ENCODE measurements around the gene HDGFL1. TPM values are rescaled to one million over a fixed set of nuclear protein-coding genes. Genes with fewer than 3 reads are reported as not detected.

HDGFL1 gene
- total and polyA plus RNA-seq, 3 donors from 2014 or later = 72.5 to 303 (median 92.2) TPM

GRCh38 chr6:22570185-22570551 lies 802 bp downstream of the HDGFL1 start:
- no peaks in the 10 kb centered on the region for H3K27me3 ChIP-seq
- H3K4me3 ChIP-seq = peak overlapping the region; percentile 49 to 63
- H3K4me1 ChIP-seq = no peaks in the 10 kb centered on the region
- no peak for TF ChIP-seq CTCF (IDR thresholded peaks at IDR 0.05)
- TF ChIP-seq POLR2A (IDR thresholded peaks at IDR 0.05) = no peak
- no peaks in the 10 kb centered on the region for H3K36me3 ChIP-seq (ENCODE audit: low read depth, missing control alignments)
- DNase-seq = peak; percentile 21
- WGBS, 2 donors = 48 to 62% methylated on average over 15 to 26 of the region's 26 CpGs
- no peaks in the 10 kb centered on the region for H3K9me3 ChIP-seq
- intact Hi-C loops (cut with DNase I; ENCODE audit: low total_unique reads) = no loop called here
- peak overlapping the region; percentile 51 to 76 for H3K27ac ChIP-seq

- Histone ChIP-seq H3K27me3 (no peaks in the 10 kb centered on the region), H3K9me3 (no peaks in the 10 kb centered on the region), H3K36me3 (ENCODE audit: low read depth, missing control alignments) (no peaks in the 10 kb centered on the region), H3K4me3 (no peak overlapping the region), H3K27ac (no peak overlapping the region), H3K4me1 (no peaks in the 10 kb centered on the region)
- 80 to 88% methylated on average over 2 of the region's 2 CpGs for WGBS, 2 donors
- DNase-seq = no peak
- TF ChIP-seq POLR2A (IDR thresholded peaks at IDR 0.05) = no peak
- no peak for TF ChIP-seq CTCF (IDR thresholded peaks at IDR 0.05)
- intact Hi-C loops (cut with DNase I; ENCODE audit: low total_unique reads) = no loop called here
These were observed 5.8 kb downstream of the HDGFL1 start for GRCh38 chr6:22575190-22575589.

- DNase-seq = no peak
- Histone ChIP-seq H3K4me1 (no peaks in the 10 kb centered on the region), H3K9me3 (no peaks in the 10 kb centered on the region), H3K36me3 (ENCODE audit: low read depth, missing control alignments) (no peaks in the 10 kb centered on the region), H3K4me3 (no peak overlapping the region), H3K27me3 (no peaks in the 10 kb centered on the region), H3K27ac (no peak overlapping the region)
- intact Hi-C loops (cut with DNase I; ENCODE audit: low total_unique reads) = no loop called here
- TF ChIP-seq POLR2A (IDR thresholded peaks at IDR 0.05) = no peak
- TF ChIP-seq CTCF (IDR thresholded peaks at IDR 0.05) = no peak
- 87 to 90% methylated on average over 5 of the region's 5 CpGs for WGBS, 2 donors
These were observed 10.1 kb downstream of the HDGFL1 start for GRCh38 chr6:22579439-22579838.

GRCh38 chr6:22580337-22580736 lies 11.0 kb downstream of the HDGFL1 start:
- intact Hi-C loops (cut with DNase I; ENCODE audit: low total_unique reads) = no loop called here
- Histone ChIP-seq H3K4me1 (no peaks in the 10 kb centered on the region), H3K27me3 (no peaks in the 10 kb centered on the region), H3K9me3 (no peaks in the 10 kb centered on the region), H3K27ac (no peak overlapping the region), H3K36me3 (ENCODE audit: low read depth, missing control alignments) (no peaks in the 10 kb centered on the region), H3K4me3 (no peak overlapping the region)
- 89 to 93% methylated on average over 5 of the region's 5 CpGs for WGBS, 2 donors
- DNase-seq = no peak
- TF ChIP-seq CTCF (IDR thresholded peaks at IDR 0.05) (no peak), POLR2A (IDR thresholded peaks at IDR 0.05) (no peak)

- no peak for DNase-seq
- TF ChIP-seq CTCF (IDR thresholded peaks at IDR 0.05) (no peak), POLR2A (IDR thresholded peaks at IDR 0.05) (no peak)
- 80 to 81% methylated on average over 4 of the region's 4 CpGs for WGBS, 2 donors
- H3K9me3 ChIP-seq = no peaks in the 10 kb centered on the region
- no peaks in the 10 kb centered on the region for H3K27me3 ChIP-seq
- no peak overlapping the region for H3K27ac ChIP-seq
- intact Hi-C loops (cut with DNase I; ENCODE audit: low total_unique reads) = no loop called here
- no peaks in the 10 kb centered on the region for H3K36me3 ChIP-seq (ENCODE audit: low read depth, missing control alignments)
- no peak overlapping the region for H3K4me3 ChIP-seq
- H3K4me1 ChIP-seq = no peaks in the 10 kb centered on the region
These were observed 13.2 kb downstream of the HDGFL1 start for GRCh38 chr6:22582417-22583205.

Data from testis (tissue), 3 donors.